ENCODE measurements around the gene ADA.
"Not testable (repeated sequence)": the region's sequence is repeated elsewhere in the genome, so short reads cannot be mapped to it uniquely, and the experiment has no call there.

The ADA gene

GRCh38 chr20:44658810-44659209 lies 7.3 kb upstream of the ADA start:
- no peak for TF ChIP-seq CTCF (IDR thresholded peaks at IDR 0.05; ENCODE audit: control insufficient read depth, extremely low read depth, insufficient read depth)

GRCh38 chr20:44657875-44658274 lies 6.4 kb upstream of the ADA start:
- H3K4me3 ChIP-seq (ENCODE audit: low read depth, low read length): no peak overlapping the region
- no peak for TF ChIP-seq CTCF (IDR thresholded peaks at IDR 0.05; ENCODE audit: control insufficient read depth, extremely low read depth, insufficient read depth)
- no peak for DNase-seq (ENCODE audit: low read depth)

More at GRCh38 chr20:44658810-44659209, 7.3 kb upstream of the ADA start:
- no peak overlapping the region for H3K4me3 ChIP-seq (ENCODE audit: low read depth, low read length)
- DNase-seq (ENCODE audit: low read depth): no peak

DNA sequence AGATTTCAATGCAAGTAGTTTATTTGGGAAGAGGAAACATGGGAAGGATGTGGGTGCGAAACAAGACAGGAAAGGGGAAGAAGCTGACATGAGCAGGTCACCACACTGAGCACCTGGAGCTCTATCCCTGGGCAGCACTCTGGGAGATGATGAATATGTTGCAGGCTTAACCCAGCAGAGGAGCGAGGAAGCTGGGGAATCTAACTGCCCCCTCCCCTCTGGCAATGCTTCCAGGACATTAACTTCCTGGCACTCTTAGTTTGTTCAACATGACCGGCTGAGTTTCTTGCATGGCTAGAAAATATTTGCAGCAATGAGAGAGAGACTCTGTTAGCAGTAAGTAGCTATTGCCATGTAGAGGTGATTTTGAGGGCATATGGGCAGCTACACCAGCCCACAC lies 4.9 kb upstream of the ADA start:
- no peak overlapping the region for H3K4me3 ChIP-seq (ENCODE audit: low read depth, low read length)
- no peak for DNase-seq (ENCODE audit: low read depth)
- TF ChIP-seq CTCF (IDR thresholded peaks at IDR 0.05; ENCODE audit: control insufficient read depth, extremely low read depth, insufficient read depth): no peak

- DNase-seq (ENCODE audit: low read depth); H3K4me3 ChIP-seq (ENCODE audit: low read depth, low read length): not testable (repeated sequence)
Measured at GRCh38 chr20:44654210-44654609, 2.7 kb upstream of the ADA start.

DNA sequence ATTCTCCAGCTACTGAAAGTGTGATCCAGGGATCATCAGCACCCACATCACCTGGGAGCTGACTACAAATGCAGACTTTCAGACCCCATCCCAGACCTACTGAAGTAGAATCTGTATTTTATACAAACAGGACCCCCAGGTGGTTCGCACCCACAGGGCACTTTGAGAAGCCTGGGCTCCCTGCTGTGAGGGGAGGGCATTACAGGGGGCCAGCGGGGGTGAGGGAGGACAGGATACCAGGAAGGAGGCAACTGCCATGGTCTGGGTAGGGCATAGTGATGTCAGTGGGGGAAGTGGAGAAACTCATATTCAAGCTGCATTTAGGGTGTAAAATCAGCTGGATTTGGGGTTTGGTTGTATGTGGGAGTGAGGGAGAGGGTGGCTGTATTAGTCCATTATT lies 2.0 kb upstream of the ADA start:
- H3K4me3 ChIP-seq (ENCODE audit: low read depth, low read length): no peak overlapping the region
- no peak for DNase-seq (ENCODE audit: low read depth)
- TF ChIP-seq CTCF (IDR thresholded peaks at IDR 0.05; ENCODE audit: control insufficient read depth, extremely low read depth, insufficient read depth): no peak

- TF ChIP-seq CTCF (IDR thresholded peaks at IDR 0.05; ENCODE audit: control insufficient read depth, extremely low read depth, insufficient read depth): no peak
- DNase-seq (ENCODE audit: low read depth): no peak
- peak overlapping the region; percentile 72 for H3K4me3 ChIP-seq (ENCODE audit: low read depth, low read length)
Measured at GRCh38 chr20:44651434-44651683, 140 bp downstream of the ADA start.

DNA sequence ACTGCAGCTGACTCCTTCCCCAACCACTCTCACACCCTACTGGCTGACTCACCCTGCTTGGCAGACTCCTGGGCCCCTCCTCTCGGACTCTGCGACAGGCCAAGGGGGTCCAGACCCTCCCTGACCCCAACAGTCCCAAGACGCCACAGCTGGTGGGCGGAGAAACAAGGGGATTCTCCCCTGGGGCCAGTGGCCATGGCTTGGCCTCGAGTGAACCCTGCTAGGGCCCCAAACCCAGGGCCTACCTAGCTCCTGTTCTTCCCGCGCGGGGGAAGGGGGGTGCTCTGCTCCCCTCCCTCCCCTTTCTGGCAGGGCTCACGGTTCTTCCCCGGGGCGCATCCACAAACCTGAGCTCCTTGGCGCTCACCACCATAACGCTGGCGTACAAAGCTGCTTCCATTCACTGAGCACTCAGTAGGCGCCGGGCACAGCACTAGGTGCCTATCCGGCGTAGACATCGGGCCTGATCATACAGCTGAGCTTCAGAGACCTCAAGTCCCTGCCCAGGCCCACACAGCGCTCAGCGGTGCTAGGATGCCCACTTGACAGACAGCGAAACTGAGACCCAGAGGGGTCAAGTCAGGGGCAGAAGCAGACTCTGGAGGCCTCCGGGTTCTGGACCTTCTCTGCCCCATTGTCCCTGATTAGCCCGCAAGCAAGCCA lies 597 bp downstream of the ADA start:
- DNase-seq (ENCODE audit: low read depth): no peak
- peak overlapping the region; percentile 72 for H3K4me3 ChIP-seq (ENCODE audit: low read depth, low read length)

More for the DNA sequence above, 597 bp downstream of the ADA start:
- no peak for TF ChIP-seq CTCF (IDR thresholded peaks at IDR 0.05; ENCODE audit: control insufficient read depth, extremely low read depth, insufficient read depth)
